ENCODE data around the gene IGIP.

DNA sequence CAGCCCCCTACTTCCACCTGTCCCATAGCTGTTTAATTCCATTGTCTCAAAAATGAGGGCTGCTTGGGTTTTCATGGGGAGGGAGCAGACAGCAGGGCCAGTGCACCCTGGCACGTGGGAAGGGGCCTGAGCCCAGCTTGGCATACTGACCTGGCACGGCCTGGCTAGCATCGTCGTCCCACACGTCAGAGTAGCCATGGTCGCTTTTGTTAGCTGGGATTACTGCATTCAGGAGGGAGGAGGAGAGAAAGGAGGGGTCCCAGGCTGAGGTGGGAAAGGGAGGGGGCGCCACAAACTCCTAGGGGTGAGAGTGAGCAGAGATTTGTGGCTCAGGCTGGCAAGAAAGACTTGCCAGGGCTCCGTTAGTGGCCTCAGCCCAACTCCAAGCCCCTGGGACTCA, 28.2 kb downstream of the IGIP start:
- TF ChIP-seq, protein P1, sequence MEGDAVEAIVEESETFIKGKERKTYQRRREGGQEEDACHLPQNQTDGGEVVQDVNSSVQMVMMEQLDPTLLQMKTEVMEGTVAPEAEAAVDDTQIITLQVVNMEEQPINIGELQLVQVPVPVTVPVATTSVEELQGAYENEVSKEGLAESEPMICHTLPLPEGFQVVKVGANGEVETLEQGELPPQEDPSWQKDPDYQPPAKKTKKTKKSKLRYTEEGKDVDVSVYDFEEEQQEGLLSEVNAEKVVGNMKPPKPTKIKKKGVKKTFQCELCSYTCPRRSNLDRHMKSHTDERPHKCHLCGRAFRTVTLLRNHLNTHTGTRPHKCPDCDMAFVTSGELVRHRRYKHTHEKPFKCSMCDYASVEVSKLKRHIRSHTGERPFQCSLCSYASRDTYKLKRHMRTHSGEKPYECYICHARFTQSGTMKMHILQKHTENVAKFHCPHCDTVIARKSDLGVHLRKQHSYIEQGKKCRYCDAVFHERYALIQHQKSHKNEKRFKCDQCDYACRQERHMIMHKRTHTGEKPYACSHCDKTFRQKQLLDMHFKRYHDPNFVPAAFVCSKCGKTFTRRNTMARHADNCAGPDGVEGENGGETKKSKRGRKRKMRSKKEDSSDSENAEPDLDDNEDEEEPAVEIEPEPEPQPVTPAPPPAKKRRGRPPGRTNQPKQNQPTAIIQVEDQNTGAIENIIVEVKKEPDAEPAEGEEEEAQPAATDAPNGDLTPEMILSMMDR (IDR thresholded peaks at IDR 0.05): no peak
- no peak for TF ChIP-seq POLR2A (IDR thresholded peaks at IDR 0.05)

Measured in suprapubic skin (tissue), 3 donors.